ENCODE results near the gene MRPS7. TPM values are rescaled to one million over a fixed set of nuclear protein-coding genes. Genes with fewer than 3 reads are reported as not detected.
A peak's percentile ranks its signal among the peaks of the same experiment; 100 is the strongest.

MRPS7 gene
- total and polyA plus RNA-seq, 9 of the 15 experiments (the other 6 are each of a cell fraction or from before 2014, with no cell fraction given): 107 to 244 (median 132) TPM

- TF ChIP-seq THAP12 (CRISPR knock-in tag; IDR thresholded peaks at IDR 0.05) (no peak), ZNF77 (CRISPR knock-in tag; IDR thresholded peaks at IDR 0.05) (no peak), ETS1 (conservative IDR thresholded peaks at IDR 0.05; ENCODE audit: control insufficient read depth, low read depth, low read length) (no peak)
Measured at GRCh38 chr17:75307957-75308731, 46.5 kb downstream of the MRPS7 start (continued).

GRCh38 chr17:75308732-75309629 is 47.3 kb downstream of the MRPS7 start:
- WGBS (ENCODE audit: insufficient coverage, low coverage, missing lambda C conversion rate): 73% methylated on average over 16 of the region's 20 CpGs
- ChIA-PET CTCF (ENCODE audit: low intra/inter-chr PET ratio) (no interaction called here), POLR2A (interaction anchor here (0.7 to 4.9 kb wide), 4 partner anchors 8 to 18 kb away, joined by 3 to 19 read pairs (median 3); no protein-coding TSS in a partner anchor)
- Histone ChIP-seq H3K4me2 (ENCODE audit: insufficient read depth, low read length) (no peak overlapping the region), H3K27ac (ENCODE audit: extremely low read depth, low read depth, low read length) (no peak overlapping the region), H3K79me2 (ENCODE audit: control insufficient read depth, insufficient read depth, low read length) (no peaks in the 10 kb centered on the region), H2AFZ (ENCODE audit: low read depth, low read length) (no peak overlapping the region), H4K20me1 (replicated peaks; ENCODE audit: control insufficient read depth, insufficient read depth, low read length) (no peaks in the 10 kb centered on the region), H3K9ac (ENCODE audit: insufficient read depth in 1 of 2, low read depth in 2 of 2, low read length in 2 of 2) (peak overlapping the region in 1 of 2 experiments; percentile 73; a peak in 2 of 4 replicates), H3K9me3 (replicated peaks; ENCODE audit: control insufficient read depth, insufficient read depth, low read depth, low read length) (no peaks in the 10 kb centered on the region), H3K4me3 (no peak overlapping the region), H3K36me3 (ENCODE audit: control insufficient read depth, insufficient read depth, low read length) (no peaks in the 10 kb centered on the region), H3K27me3 (ENCODE audit: control insufficient read depth in 2 of 2, insufficient read depth in 2 of 2, low read length in 2 of 2) (no peaks in the 10 kb centered on the region), H3K4me1 (replicated peaks in 1 of 2; ENCODE audit: control insufficient read depth in 2 of 2, insufficient read depth in 2 of 2, low read length in 2 of 2) (peaks cover 0 to 7% of the 10 kb centered on the region in 2 experiments; a peak in 2 of 5 replicates), H3K9me1 (ENCODE audit: control insufficient read depth, insufficient read depth, low read length) (no peaks in the 10 kb centered on the region)
- FAIRE-seq (no peak), DNase-seq (ENCODE audit: extremely low read depth in 1 of 4, low spot score in 3 of 4) (no peak), ATAC-seq (peak; percentile 46)
- no TSS peak for BruUV-seq (replicated peaks)
- TF ChIP-seq ZBTB33 (CRISPR knock-in tag; IDR thresholded peaks at IDR 0.05): no peak
- TF ChIP-seq CEBPB (tag; IDR thresholded peaks at IDR 0.05): 0 out of 2 replicates have a peak, but pooled peaks have one; percentile 8
- TF ChIP-seq ATF3 (IDR thresholded peaks at IDR 0.05): peak; percentile 27; the same call in 1 of the 2 replicates
- TF ChIP-seq ATF3 (CRISPR knock-in tag; conservative IDR thresholded peaks at IDR 0.05): no peak
- peak; percentile 14; the same call in 1 of the 2 replicates for TF ChIP-seq CREM (IDR thresholded peaks at IDR 0.05; ENCODE audit: low read depth)
- intact Hi-C loops (cut with micrococcal nuclease): no loop called here
- in situ Hi-C loops (cut with MboI): no loop called here

Measured in K562 (cell line).